Ovary (tissue), 10 donors: Measurements from ENCODE around the gene KRAS. TPM values are rescaled to one million over a fixed set of nuclear protein-coding genes. Genes with fewer than 3 reads are reported as not detected.
"Not testable (repeated sequence)": the region's sequence is repeated elsewhere in the genome, so short reads cannot be mapped to it uniquely, and the experiment has no call there.

Experiments
- DNase-seq, 5 donors: peaks; one replicate each; pipeline ENCODE4 v3.0.0-alpha.2; 2019 to 2020
- H3K27ac ChIP-seq, 2 donors: fragments of 200-600 bp; one replicate each; pipeline versions ENCODE4 v1.5.1 to v1.8.0; 2019 to 2022
- H3K27me3 ChIP-seq: fragments of 200-600 bp; one replicate; pipeline ENCODE4 v1.8.0; 2022
- H3K36me3 ChIP-seq: fragments of 200-600 bp; sonication (generic); one replicate; pipeline ENCODE4 v1.5.1; 2019
- H3K4me1 ChIP-seq: one replicate; pipeline ENCODE4 v1.8.1; 2013; ENCODE audit warnings: mild to moderate bottlenecking, moderate library complexity; ENCODE audit not compliant: insufficient read depth
- H3K4me3 ChIP-seq: fragments of 200-600 bp; sonication (generic); one replicate; pipeline ENCODE4 v1.5.1; 2017
- H3K9me3 ChIP-seq, 2 donors: fragments of 200-600 bp in 1 of 2; sonication (generic) in 1 of 2; one replicate each; pipeline versions ENCODE4 v1.5.1 to v1.8.1; 2013 to 2019; ENCODE audit warnings: mild to moderate bottlenecking in 1 of 2, moderate library complexity in 1 of 2
- EP300 ChIP-seq: sonication (generic); formaldehyde crosslinking; IDR thresholded peaks from one replicate; pipeline ENCODE4 v1.6.1; 2017; ENCODE audit warnings: antibody characterized with exemption
- POLR2A ChIP-seq: fragments of 450-650 bp; IDR thresholded peaks from one replicate; pipeline ENCODE4 v1.6.1; 2017; ENCODE audit warnings: antibody characterized with exemption, mild to moderate bottlenecking, moderate library complexity
- WGBS, 3 donors: extraction: QIAGEN DNeasy Blood & Tissue Kit in 1 of 3; methylation state at CpG; one replicate each; pipeline versions ENCODE4 v1.1.5 to v1.1.7; 2013 to 2017; 5-methylcytosine and 5-hydroxymethylcytosine counted together
- intact Hi-C, 4 donors: fragments of 100-400 bp; cut with DNase I; formaldehyde crosslinking; loops; one replicate each; pipeline versions ENCODE4 v1.11.0 to v1.15.1; 2022 to 2023
- long read RNA-seq, 3 donors: library from polyadenylated mRNA in 2 of 3; unstranded in 2 of 3; transcript quantifications; one replicate each; pipeline ENCODE4 v2.0.0 and lab custom pipeline, GENCODE V29; 2021 to 2026
- polyA plus RNA-seq, 2 donors: library from polyadenylated mRNA; stranded (reverse); fragments of 200-250 nt in 1 of 2; fragments of 350-450 nt in 1 of 2; fragmentation: Illumina TruSeq in 1 of 2; extraction: RNeasy Lipid Tissue Mini Kit (QIAGEN cat#74804) in 1 of 2; gene quantifications; one replicate each; pipeline ENCODE4 v1.2.3, GENCODE V29; 2013 to 2014
- total RNA-seq, 7 donors: library from RNA; depleted of rRNA in 2 of 7; stranded (reverse); fragments of >200 nt in 2 of 7; fragmentation: NEBNext Ultra II Directional in 3 of 7; extraction: Animal tissue kit (Norgen Biotek cat#: 25700) in 3 of 7; gene quantifications; one replicate each; pipeline versions ENCODE4 v1.1.0 to v1.2.4, GENCODE V29; 2016 to 2023
- TF ChIP-seq, protein P1 (sequence below), 3 donors: fragments of 450-650 bp in 2 of 3; fragments of 200-600 bp in 1 of 3; IDR thresholded peaks; one replicate each; pipeline versions ENCODE4 v1.5.1 to v1.8.0; 2016 to 2022; ENCODE audit warnings: antibody characterized with exemption in 3 of 3, mild to moderate bottlenecking in 1 of 3
- donor health status: DM: no; HTN: no; CAD: no; lungs with moderate emphysema.
- donor health status: DM: no; HTN: no; CAD: no.
- donor health status: Bipolar disorder and iron deficiency.
- donor health status: DM: yes; HTN: yes; CAD: no.
- donor health status: DM: no; HTN: no; CAD: no.
- donor health status: DM: yes; HTN: yes; CAD: no.

Gene KRAS
- 10 to 100 TPM in 5 of 7 donors, 1 to 10 TPM in 2; 8.7 to 28.2 (median 16.4) TPM for total RNA-seq
- polyA plus RNA-seq: 10 to 100 TPM in 1 of 2 donors, 1 to 10 TPM in 1; 5.6 to 11.5 TPM
- long read RNA-seq, donor 1, full-length matches to known transcripts: 9 of 16 reads
- long read RNA-seq, donor 1, partial matches to known transcripts: 0 of 16 reads
- long read RNA-seq, donor 1, other reads (novel, unspliced or antisense): 7 of 16 reads
- long read RNA-seq, donor 2, full-length matches to known transcripts: 12 of 12 reads
- long read RNA-seq, donor 2, partial matches to known transcripts: 0 of 12 reads
- long read RNA-seq, donor 2, other reads (novel, unspliced or antisense): 0 of 12 reads
- long read RNA-seq, donor 3, full-length matches to known transcripts: 23 of 30 reads
- long read RNA-seq, donor 3, partial matches to known transcripts: 1 of 30 reads
- long read RNA-seq, donor 3, other reads (novel, unspliced or antisense): 6 of 30 reads

- DNase-seq: peak; percentile 95 to 97 (median 97)
- intact Hi-C loops: loop anchor here in 1 of 4 donors (5.0 kb wide), 1 partner anchor 49 kb away; no protein-coding TSS in a partner anchor
- Histone ChIP-seq H3K36me3 (no peaks in the 10 kb centered on the region), H3K27me3 (no peaks in the 10 kb centered on the region), H3K9me3 (no peaks in the 10 kb centered on the region), H3K4me1 (peaks cover 2% of the 10 kb centered on the region), H3K27ac (peak within 1 kb of the TSS; percentile 84), H3K4me3 (peak within 1 kb of the TSS; percentile 99)
- 0 to 2% (median 1%) methylated on average over 87 to 105 of the region's 105 CpGs for WGBS, 3 donors
- TF ChIP-seq, protein P1, sequence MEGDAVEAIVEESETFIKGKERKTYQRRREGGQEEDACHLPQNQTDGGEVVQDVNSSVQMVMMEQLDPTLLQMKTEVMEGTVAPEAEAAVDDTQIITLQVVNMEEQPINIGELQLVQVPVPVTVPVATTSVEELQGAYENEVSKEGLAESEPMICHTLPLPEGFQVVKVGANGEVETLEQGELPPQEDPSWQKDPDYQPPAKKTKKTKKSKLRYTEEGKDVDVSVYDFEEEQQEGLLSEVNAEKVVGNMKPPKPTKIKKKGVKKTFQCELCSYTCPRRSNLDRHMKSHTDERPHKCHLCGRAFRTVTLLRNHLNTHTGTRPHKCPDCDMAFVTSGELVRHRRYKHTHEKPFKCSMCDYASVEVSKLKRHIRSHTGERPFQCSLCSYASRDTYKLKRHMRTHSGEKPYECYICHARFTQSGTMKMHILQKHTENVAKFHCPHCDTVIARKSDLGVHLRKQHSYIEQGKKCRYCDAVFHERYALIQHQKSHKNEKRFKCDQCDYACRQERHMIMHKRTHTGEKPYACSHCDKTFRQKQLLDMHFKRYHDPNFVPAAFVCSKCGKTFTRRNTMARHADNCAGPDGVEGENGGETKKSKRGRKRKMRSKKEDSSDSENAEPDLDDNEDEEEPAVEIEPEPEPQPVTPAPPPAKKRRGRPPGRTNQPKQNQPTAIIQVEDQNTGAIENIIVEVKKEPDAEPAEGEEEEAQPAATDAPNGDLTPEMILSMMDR (IDR thresholded peaks at IDR 0.05): no peak
- TF ChIP-seq POLR2A (peak; percentile 87), EP300 (no peak)
Observed at GRCh38 chr12:25250744-25251730, at the start of gene KRAS. TSS of gene KRAS (minus strand) at chr12:25250929.

GRCh38 chr12:25296381-25296780 is 45.7 kb upstream of the KRAS start:
- Histone ChIP-seq H3K4me1 (no peaks in the 10 kb centered on the region), H3K4me3 (no peak overlapping the region), H3K27me3 (no peaks in the 10 kb centered on the region), H3K27ac (no peak overlapping the region), H3K9me3 (no peaks in the 10 kb centered on the region), H3K36me3 (no peaks in the 10 kb centered on the region)
- DNase-seq: no peak
- TF ChIP-seq, protein P1 (IDR thresholded peaks at IDR 0.05): no peak
- TF ChIP-seq EP300 (no peak), POLR2A (no peak)
- intact Hi-C loops: loop anchor here in 1 of 4 donors (10.0 kb wide), 1 partner anchor 202 kb away; no protein-coding TSS in a partner anchor

- Histone ChIP-seq H3K4me3 (no peak overlapping the region), H3K27ac (no peak overlapping the region), H3K36me3 (no peaks in the 10 kb centered on the region), H3K9me3 (no peaks in the 10 kb centered on the region), H3K4me1 (no peaks in the 10 kb centered on the region), H3K27me3 (no peaks in the 10 kb centered on the region)
- WGBS, 3 donors: 81 to 91% (median 82%) methylated on average over 2 of the region's 2 CpGs
- TF ChIP-seq POLR2A (no peak), EP300 (no peak)
- TF ChIP-seq, protein P1 (IDR thresholded peaks at IDR 0.05): no peak
- DNase-seq: no peak
- intact Hi-C loops: loop anchor here in 1 of 4 donors (10.0 kb wide), 1 partner anchor 201 kb away; no protein-coding TSS in a partner anchor
Observed at GRCh38 chr12:25295361-25295760, 44.6 kb upstream of the KRAS start.

- H3K9me3 ChIP-seq: no peaks in the 10 kb centered on the region
- WGBS, 3 donors: 87 to 94% (median 93%) methylated on average over 2 of the region's 2 CpGs
- TF ChIP-seq, protein P1 (IDR thresholded peaks at IDR 0.05): no peak
- no peak for TF ChIP-seq POLR2A
- TF ChIP-seq EP300: no peak
- no peak overlapping the region for H3K4me3 ChIP-seq
- no peaks in the 10 kb centered on the region for H3K4me1 ChIP-seq
- no peaks in the 10 kb centered on the region for H3K27me3 ChIP-seq
- H3K36me3 ChIP-seq: no peaks in the 10 kb centered on the region
- DNase-seq: no peak
- intact Hi-C loops: loop anchor here in 1 of 4 donors (10.0 kb wide), 1 partner anchor 199 kb away; no protein-coding TSS in a partner anchor
- H3K27ac ChIP-seq: no peak overlapping the region
Observed at GRCh38 chr12:25293653-25294052, 42.9 kb upstream of the KRAS start.

DNA sequence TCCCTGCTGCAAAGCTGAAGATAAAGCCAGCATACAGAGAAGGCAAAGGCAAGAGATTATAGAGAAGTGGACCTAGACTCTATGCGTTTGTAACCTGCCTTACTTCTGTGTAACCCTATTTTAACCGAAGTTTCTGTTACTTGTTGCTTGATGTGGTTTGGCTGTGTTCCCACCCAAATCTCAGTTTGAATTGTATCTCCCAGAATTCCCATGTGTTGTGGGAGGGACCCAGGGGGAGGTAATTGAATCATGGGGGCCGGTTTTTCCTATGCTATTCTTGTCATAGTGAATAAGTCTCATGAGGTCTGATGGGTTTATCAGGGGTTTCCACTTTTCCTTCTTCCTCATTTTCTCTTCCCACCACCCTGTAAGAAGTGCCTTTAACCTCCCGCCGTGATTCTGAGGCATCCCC is 42.1 kb upstream of the KRAS start:
- intact Hi-C loops: loop anchor here in 1 of 4 donors (10.0 kb wide), 1 partner anchor 198 kb away; no protein-coding TSS in a partner anchor
- not testable (repeated sequence) for H3K4me1 ChIP-seq, H3K4me3 ChIP-seq, H3K9me3 ChIP-seq, H3K27ac ChIP-seq, H3K27me3 ChIP-seq, DNase-seq, H3K36me3 ChIP-seq
- WGBS, 3 donors: 56 to 71% (median 61%) methylated on average over 5 of the region's 5 CpGs
